Adrenal gland (tissue), 5 donors: ENCODE measurements around the gene SHD.

Experiments
- POLR2A ChIP-seq, 2 donors: fragments of 450-650 bp; IDR thresholded peaks; one replicate each; pipeline ENCODE4 v1.6.1; 2017; ENCODE audit warnings: antibody characterized with exemption in 2 of 2, mild to moderate bottlenecking in 2 of 2, moderate library complexity in 1 of 2
- TF ChIP-seq, protein P1 (sequence below), 6 experiments: fragments of 450-650 bp in 4 of 6; fragments of 200-600 bp in 2 of 6; sonication (generic) in 1 of 6; IDR thresholded peaks; 1 replicate in 5 of 6; 2 replicates in 1 of 6; pipeline versions ENCODE4 v1.5.1 to v1.8.0; 2016 to 2021; ENCODE audit warnings: antibody characterized with exemption in 6 of 6, mild to moderate bottlenecking in 2 of 6, moderate library complexity in 1 of 6
- donor health status: DM: no; HTN: no; CAD: no.

GRCh38 chr19:4257025-4257424, 22.0 kb upstream of the SHD start:
- TF ChIP-seq, protein P1, sequence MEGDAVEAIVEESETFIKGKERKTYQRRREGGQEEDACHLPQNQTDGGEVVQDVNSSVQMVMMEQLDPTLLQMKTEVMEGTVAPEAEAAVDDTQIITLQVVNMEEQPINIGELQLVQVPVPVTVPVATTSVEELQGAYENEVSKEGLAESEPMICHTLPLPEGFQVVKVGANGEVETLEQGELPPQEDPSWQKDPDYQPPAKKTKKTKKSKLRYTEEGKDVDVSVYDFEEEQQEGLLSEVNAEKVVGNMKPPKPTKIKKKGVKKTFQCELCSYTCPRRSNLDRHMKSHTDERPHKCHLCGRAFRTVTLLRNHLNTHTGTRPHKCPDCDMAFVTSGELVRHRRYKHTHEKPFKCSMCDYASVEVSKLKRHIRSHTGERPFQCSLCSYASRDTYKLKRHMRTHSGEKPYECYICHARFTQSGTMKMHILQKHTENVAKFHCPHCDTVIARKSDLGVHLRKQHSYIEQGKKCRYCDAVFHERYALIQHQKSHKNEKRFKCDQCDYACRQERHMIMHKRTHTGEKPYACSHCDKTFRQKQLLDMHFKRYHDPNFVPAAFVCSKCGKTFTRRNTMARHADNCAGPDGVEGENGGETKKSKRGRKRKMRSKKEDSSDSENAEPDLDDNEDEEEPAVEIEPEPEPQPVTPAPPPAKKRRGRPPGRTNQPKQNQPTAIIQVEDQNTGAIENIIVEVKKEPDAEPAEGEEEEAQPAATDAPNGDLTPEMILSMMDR (IDR thresholded peaks at IDR 0.05): no peak
- no peak for TF ChIP-seq POLR2A (IDR thresholded peaks at IDR 0.05)
